ENCODE measurements around the gene ANGPTL4.
A peak's percentile ranks its signal among the peaks of the same experiment; 100 is the strongest.

The ANGPTL4 gene

DNA sequence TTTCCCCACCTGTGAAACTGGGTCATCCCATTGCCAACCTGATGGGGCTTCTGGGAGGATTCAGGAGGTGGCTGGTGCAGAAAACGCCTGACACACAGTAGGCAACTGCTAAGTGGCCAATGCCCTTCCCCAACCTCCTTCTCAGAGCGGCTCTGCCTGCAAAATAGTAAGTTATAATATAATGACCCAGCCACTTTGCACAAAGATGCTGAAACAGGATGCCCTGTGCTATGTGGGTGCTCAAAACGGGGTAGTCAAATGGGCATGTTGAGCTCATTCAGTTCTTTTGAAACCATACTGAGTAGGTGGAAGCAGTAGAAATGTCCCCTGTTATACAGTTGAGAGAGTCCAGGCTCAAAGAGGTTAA lies 49.7 kb downstream of the ANGPTL4 start:
- no peak for DNase-seq (ENCODE audit: low read depth in 2 of 2)

GRCh38 chr19:8416796-8417195 lies 52.8 kb downstream of the ANGPTL4 start:
- DNase-seq (ENCODE audit: low read depth in 2 of 2) = no peak

GRCh38 chr19:8421484-8422461 lies 57.8 kb downstream of the ANGPTL4 start:
- DNase-seq (ENCODE audit: low read depth in 2 of 2) = no peak

- peak; percentile 83 to 84 for DNase-seq (ENCODE audit: low read depth in 2 of 2)
These were observed 59.9 kb downstream of the ANGPTL4 start for GRCh38 chr19:8423817-8424223.
